HepG2 (cell line): ENCODE measurements around the gene NPHP4. TPM values are rescaled to one million over a fixed set of nuclear protein-coding genes. Genes with fewer than 3 reads are reported as not detected.

Experiments used
- ATAC-seq: fragments of 200-7000 bp; cut with Tn5 transposase; 3 replicates; pipeline ENCODE4 v1.9.1; 2020; ENCODE audit warnings: mild to moderate bottlenecking, moderate library complexity
- BruUV-seq: library from RNA; stranded (reverse); fragments of 400-500 nt; replicated peaks from 2 replicates; lab custom pipeline; 2021; lab: Mats Ljungman, UMichigan
- CTCF ChIA-PET: fragments of 300-600 bp; formaldehyde crosslinking; extraction: SDS; loops from one replicate; lab custom pipeline; 2021; ENCODE audit warnings: low total read pairs, inconsistent platforms, low intra/inter-chr PET ratio; lab: Yijun Ruan, JAX
- POLR2A ChIA-PET: fragments of 350-600 bp; sonication (Branson Sonifier 250); formaldehyde crosslinking; loops from one replicate; lab custom pipeline; 2020; ENCODE audit warnings: antibody characterized with exemption, inconsistent platforms; lab: Yijun Ruan, JAX
- DNase-seq: peaks from one replicate; pipeline ENCODE4 v3.0.0-alpha.2; 2015; ENCODE audit warnings: low spot score
- FAIRE-seq: peaks from 3 replicates; lab custom pipeline; 2011; peaks lifted over from hg19 to GRCh38; lab: Jason Lieb, UNC
- H2AFZ ChIP-seq: one replicate; pipeline ENCODE4 v1.6.1; 2011; ENCODE audit warnings: low read length, inconsistent platforms
- H3K27ac ChIP-seq: fragments of 300-600 bp; 3 replicates; pipeline ENCODE4 v1.8.0; 2011; ENCODE audit warnings: mixed run types, mild to moderate bottlenecking, mixed read lengths, low read length, inconsistent platforms; ENCODE audit not compliant: insufficient read depth; ENCODE audit errors: extremely low read length
- H3K27me3 ChIP-seq, 2 experiments: fragments of 200-600 bp in 1 of 2; 2 replicates in 1 of 2; 3 replicates in 1 of 2; pipeline versions ENCODE4 v1.6.0 to v1.8.0; 2011; ENCODE audit warnings: low read length in 2 of 2, mild to moderate bottlenecking in 2 of 2, moderate library complexity in 2 of 2, inconsistent platforms in 1 of 2; ENCODE audit not compliant: insufficient read depth in 2 of 2, control insufficient read depth in 1 of 2
- H3K36me3 ChIP-seq, 2 experiments: fragments of 200-600 bp in 1 of 2; replicated peaks in 1 of 2; 2 replicates in 1 of 2; 3 replicates in 1 of 2; pipeline versions ENCODE4 v1.5.1 to v1.8.0; 2011; ENCODE audit warnings: low read length in 2 of 2, inconsistent platforms in 1 of 2; ENCODE audit not compliant: insufficient read depth in 2 of 2, control insufficient read depth in 1 of 2
- H3K4me1 ChIP-seq: 2 replicates; pipeline ENCODE4 v1.5.1; 2012; ENCODE audit warnings: low read length, inconsistent platforms; ENCODE audit not compliant: insufficient read depth
- H3K4me2 ChIP-seq: 2 replicates; pipeline ENCODE4 v1.6.0; 2011; ENCODE audit warnings: low read depth, low read length, inconsistent platforms
- H3K4me3 ChIP-seq, 3 experiments: fragments of 200-600 bp in 1 of 3; sonication (generic), shearing (Covaris generic) in 1 of 3; replicated peaks in 1 of 3; 2 replicates each; pipeline ENCODE4 v1.5.1; 2011 to 2016; ENCODE audit warnings: low read length in 3 of 3, inconsistent platforms in 2 of 3, low read depth in 2 of 3, mild to moderate bottlenecking in 2 of 3, control low read depth in 1 of 3, mixed read lengths in 1 of 3; ENCODE audit not compliant: insufficient read depth in 1 of 3
- H3K79me2 ChIP-seq: one replicate; pipeline ENCODE4 v1.6.1; 2011; ENCODE audit warnings: low read length, inconsistent platforms; ENCODE audit not compliant: insufficient read depth
- H3K9ac ChIP-seq: 2 replicates; pipeline ENCODE4 v1.6.0; 2011; ENCODE audit warnings: mild to moderate bottlenecking, low read depth, low read length, inconsistent platforms; ENCODE audit not compliant: insufficient read depth
- H3K9me3 ChIP-seq: 2 replicates; pipeline ENCODE4 v1.5.1; 2012; ENCODE audit warnings: mild to moderate bottlenecking, low read length
- H4K20me1 ChIP-seq: 2 replicates; pipeline ENCODE4 v1.6.0; 2011; ENCODE audit warnings: inconsistent platforms, mild to moderate bottlenecking, low read length, moderate library complexity; ENCODE audit not compliant: insufficient read depth
- FOXM1 ChIP-seq: sonication (generic); formaldehyde crosslinking; IDR thresholded peaks from 2 replicates; pipeline ENCODE4 v1.5.0; 2020; ENCODE audit warnings: missing genetic modification reagents
- HDAC1 ChIP-seq: sonication (generic); formaldehyde crosslinking; IDR thresholded peaks from 2 replicates; pipeline ENCODE4 v1.5.1; 2020; ENCODE audit warnings: mild to moderate bottlenecking, missing genetic modification reagents
- SIX4 ChIP-seq: sonication (generic); formaldehyde crosslinking; IDR thresholded peaks from 2 replicates; pipeline ENCODE4 v1.4.0; 2020; ENCODE audit warnings: missing genetic modification reagents
- ZNF224 ChIP-seq: sonication (generic); formaldehyde crosslinking; IDR thresholded peaks from 2 replicates; pipeline ENCODE4 v1.5.0; 2020; ENCODE audit warnings: mild to moderate bottlenecking, missing genetic modification reagents
- ZNF343 ChIP-seq: sonication (generic); formaldehyde crosslinking; IDR thresholded peaks from 2 replicates; pipeline ENCODE4 v1.4.0; 2020; ENCODE audit warnings: mild to moderate bottlenecking, missing genetic modification reagents
- ZNF382 ChIP-seq: sonication (generic); formaldehyde crosslinking; IDR thresholded peaks from 2 replicates; pipeline ENCODE4 v1.5.0; 2020; ENCODE audit warnings: missing genetic modification reagents, mild to moderate bottlenecking, borderline replicate concordance
- ZNF430 ChIP-seq: sonication (generic); formaldehyde crosslinking; IDR thresholded peaks from 2 replicates; pipeline ENCODE4 v1.9.0; 2021; ENCODE audit warnings: mild to moderate bottlenecking, missing genetic modification reagents
- ZNF558 ChIP-seq: sonication (generic); formaldehyde crosslinking; IDR thresholded peaks from 2 replicates; pipeline ENCODE4 v1.9.0; 2022; ENCODE audit warnings: mild to moderate bottlenecking, missing genetic modification reagents, borderline replicate concordance
- WGBS: methylation state at CpG from one replicate; pipeline ENCODE4 v1.1.6; 2017; ENCODE audit warnings: low lambda C conversion rate; 5-methylcytosine and 5-hydroxymethylcytosine counted together
- in situ Hi-C: cut with HindIII; loops from 2 replicates; pipeline ENCODE4 v1.10.0; 2017; ENCODE audit warnings: low pct_unique_long_range_greater_than_20kb; ENCODE audit not compliant: extremely low pct_ligation_motif_present
- intact Hi-C: fragments of 100-400 bp; cut with micrococcal nuclease; formaldehyde crosslinking; loops from one replicate; pipeline ENCODE4 v1.10.0; 2022; ENCODE audit not compliant: unreplicated experiment
- polyA plus RNA-seq, 8 experiments: library from polyadenylated mRNA; depleted of rRNA in 3 of 8; stranded (reverse) in 7 of 8; unstranded in 1 of 8; fragments of >200 nt; fragmentation: Illumina TruSeq in 4 of 8; extraction: Trizol in 4 of 8; gene quantifications; 2 replicates each; pipeline versions ENCODE4 v1.2.1 to v1.2.3, GENCODE V29; 2011 to 2016; ENCODE audit warnings: low read depth in 4 of 8, missing spikeins in 1 of 8, mixed read lengths in 1 of 8; ENCODE audit not compliant: insufficient read depth in 1 of 8
- total RNA-seq, 5 experiments: library from RNA; depleted of rRNA; stranded (reverse); fragments of >200 nt; fragmentation: Illumina TruSeq; extraction: Trizol; gene quantifications; 2 replicates each; pipeline ENCODE4 v1.2.3, GENCODE V29; 2016; ENCODE audit warnings: low read depth in 1 of 5
- TF ChIP-seq, protein P1 (sequence below): IDR thresholded peaks from 2 replicates; pipeline ENCODE4 v1.6.1; 2016; ENCODE audit warnings: missing compliant biosample characterization, missing genetic modification reagents, borderline replicate concordance
- TF ChIP-seq, protein P2 (sequence below): sonication (generic); formaldehyde crosslinking; IDR thresholded peaks from 2 replicates; pipeline ENCODE4 v1.5.1; 2020; ENCODE audit warnings: missing genetic modification reagents, mild to moderate bottlenecking, borderline replicate concordance

The NPHP4 gene
- total and polyA plus RNA-seq, 2 of the 13 experiments (the other 11 are each of a cell fraction or from before 2014, with no cell fraction given): 4.4 to 6.8 TPM

DNA sequence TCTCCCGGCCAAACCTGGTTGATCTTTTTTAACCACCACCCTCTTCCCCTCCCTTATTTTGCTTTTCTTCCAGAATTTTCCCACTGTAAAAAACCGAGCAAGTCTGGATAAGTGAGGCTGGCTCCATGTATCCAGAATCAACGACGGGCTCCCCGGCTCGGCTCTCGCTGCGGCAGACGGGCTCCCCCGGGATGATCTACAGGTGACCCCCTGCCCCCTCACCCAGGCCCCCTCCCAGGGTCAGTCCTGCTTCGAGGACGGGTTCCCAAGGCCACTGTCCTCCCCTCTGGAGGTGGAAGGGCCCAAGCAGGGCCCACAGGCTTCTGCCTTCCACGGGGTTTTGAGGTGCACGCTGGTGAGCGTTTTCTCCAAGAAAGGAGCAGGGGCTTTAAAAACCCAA, 48.2 kb upstream of the NPHP4 start (continued):
- TF ChIP-seq, protein P1, sequence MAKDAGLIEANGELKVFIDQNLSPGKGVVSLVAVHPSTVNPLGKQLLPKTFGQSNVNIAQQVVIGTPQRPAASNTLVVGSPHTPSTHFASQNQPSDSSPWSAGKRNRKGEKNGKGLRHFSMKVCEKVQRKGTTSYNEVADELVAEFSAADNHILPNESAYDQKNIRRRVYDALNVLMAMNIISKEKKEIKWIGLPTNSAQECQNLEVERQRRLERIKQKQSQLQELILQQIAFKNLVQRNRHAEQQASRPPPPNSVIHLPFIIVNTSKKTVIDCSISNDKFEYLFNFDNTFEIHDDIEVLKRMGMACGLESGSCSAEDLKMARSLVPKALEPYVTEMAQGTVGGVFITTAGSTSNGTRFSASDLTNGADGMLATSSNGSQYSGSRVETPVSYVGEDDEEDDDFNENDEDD (CRISPR knock-in tag): no peak
- no peak for TF ChIP-seq HDAC1 (CRISPR knock-in tag)
- no peak for TF ChIP-seq FOXM1 (CRISPR knock-in tag)
- TF ChIP-seq ZNF224: no peak
- no peak for TF ChIP-seq ZNF382 (CRISPR knock-in tag)

DNA sequence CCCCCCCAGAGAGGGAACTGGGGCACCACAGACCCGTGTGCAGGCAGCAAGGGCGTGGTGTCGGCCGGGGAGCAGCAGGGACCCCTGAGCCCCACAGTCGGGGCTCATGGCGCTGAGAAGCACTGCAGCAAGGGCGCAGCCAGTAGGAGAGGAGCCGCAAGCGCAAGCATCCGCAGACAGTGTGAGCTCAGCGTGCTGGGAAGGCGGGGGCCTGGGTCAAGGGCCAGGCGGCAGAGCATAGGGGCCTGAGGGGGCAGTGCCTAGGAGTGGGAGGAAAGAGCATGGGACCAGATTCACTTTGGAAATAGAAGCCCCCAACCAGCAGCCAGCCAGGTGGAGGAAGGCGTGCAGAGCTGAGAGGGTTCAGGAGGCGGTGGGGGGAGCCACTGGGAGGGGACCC, 46.8 kb upstream of the NPHP4 start:
- FAIRE-seq (no peak), DNase-seq (no peak), ATAC-seq (no peak)
- peaks cover under 1% of the 10 kb centered on the region; the same call in 1 of the 2 replicates for H4K20me1 ChIP-seq
- H3K79me2 ChIP-seq: no peaks in the 10 kb centered on the region
- BruUV-seq: no TSS peak
- in situ Hi-C loops: no loop called here
- no peak overlapping the region for H3K9ac ChIP-seq
- intact Hi-C loops: no loop called here
- TF ChIP-seq SIX4 (CRISPR knock-in tag) (no peak), ZNF430 (CRISPR knock-in tag) (no peak), ZNF343 (CRISPR knock-in tag) (no peak), ZNF558 (CRISPR knock-in tag) (no peak)
- TF ChIP-seq, protein P2, sequence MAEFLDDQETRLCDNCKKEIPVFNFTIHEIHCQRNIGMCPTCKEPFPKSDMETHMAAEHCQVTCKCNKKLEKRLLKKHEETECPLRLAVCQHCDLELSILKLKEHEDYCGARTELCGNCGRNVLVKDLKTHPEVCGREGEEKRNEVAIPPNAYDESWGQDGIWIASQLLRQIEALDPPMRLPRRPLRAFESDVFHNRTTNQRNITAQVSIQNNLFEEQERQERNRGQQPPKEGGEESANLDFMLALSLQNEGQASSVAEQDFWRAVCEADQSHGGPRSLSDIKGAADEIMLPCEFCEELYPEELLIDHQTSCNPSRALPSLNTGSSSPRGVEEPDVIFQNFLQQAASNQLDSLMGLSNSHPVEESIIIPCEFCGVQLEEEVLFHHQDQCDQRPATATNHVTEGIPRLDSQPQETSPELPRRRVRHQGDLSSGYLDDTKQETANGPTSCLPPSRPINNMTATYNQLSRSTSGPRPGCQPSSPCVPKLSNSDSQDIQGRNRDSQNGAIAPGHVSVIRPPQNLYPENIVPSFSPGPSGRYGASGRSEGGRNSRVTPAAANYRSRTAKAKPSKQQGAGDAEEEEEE (CRISPR knock-in tag): no peak
- no peak overlapping the region for H3K27ac ChIP-seq
- no peak overlapping the region for H2AFZ ChIP-seq
- H3K4me1 ChIP-seq: peaks cover 14% of the 10 kb centered on the region
- ChIA-PET POLR2A (no interaction called here), CTCF (no interaction called here)
- no peak overlapping the region for H3K4me2 ChIP-seq
- no peaks in the 10 kb centered on the region for H3K9me3 ChIP-seq
- no peaks in the 10 kb centered on the region for H3K27me3 ChIP-seq
- WGBS: 86% methylated on average over 15 of the region's 15 CpGs
- no peaks in the 10 kb centered on the region for H3K36me3 ChIP-seq
- H3K4me3 ChIP-seq: no peak overlapping the region
